ENCODE data around the gene AFAP1L2.

DNA sequence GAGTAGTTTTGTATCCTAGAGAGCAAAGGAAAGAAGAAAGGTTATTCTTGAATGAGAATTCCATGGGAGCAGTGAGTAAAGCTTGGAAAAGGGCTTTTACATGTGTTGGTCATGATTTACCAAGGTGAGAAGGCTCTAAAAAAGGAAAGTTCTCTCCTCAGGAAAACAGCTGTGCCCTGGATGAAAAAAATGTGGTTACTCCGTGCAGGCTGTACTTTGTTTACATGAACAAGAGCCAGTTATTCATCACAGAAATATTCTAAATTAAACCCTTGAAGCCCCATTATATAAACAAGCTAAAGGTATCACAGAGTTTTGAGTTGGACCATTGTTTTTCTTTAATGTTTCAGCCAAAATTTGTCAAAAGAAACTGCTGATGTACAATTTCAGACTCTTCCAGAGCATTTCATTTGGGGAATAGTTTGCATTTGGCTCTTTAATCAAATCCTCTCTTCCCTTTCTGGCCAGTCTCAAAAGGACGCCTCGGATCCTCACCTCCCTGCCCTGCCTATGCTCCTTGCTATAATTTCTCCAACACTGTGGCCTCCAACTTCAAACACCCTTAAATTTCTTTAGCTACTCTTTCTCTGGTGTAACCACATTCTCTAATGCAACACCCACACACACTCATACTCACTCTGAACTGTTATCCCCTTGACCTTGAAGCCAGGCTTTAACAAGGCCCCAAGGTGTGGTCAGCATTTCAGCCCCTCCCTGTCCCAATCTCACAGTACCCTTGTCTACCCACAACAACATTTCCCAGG, 47.4 kb downstream of the AFAP1L2 start:
- TF ChIP-seq, protein P1, sequence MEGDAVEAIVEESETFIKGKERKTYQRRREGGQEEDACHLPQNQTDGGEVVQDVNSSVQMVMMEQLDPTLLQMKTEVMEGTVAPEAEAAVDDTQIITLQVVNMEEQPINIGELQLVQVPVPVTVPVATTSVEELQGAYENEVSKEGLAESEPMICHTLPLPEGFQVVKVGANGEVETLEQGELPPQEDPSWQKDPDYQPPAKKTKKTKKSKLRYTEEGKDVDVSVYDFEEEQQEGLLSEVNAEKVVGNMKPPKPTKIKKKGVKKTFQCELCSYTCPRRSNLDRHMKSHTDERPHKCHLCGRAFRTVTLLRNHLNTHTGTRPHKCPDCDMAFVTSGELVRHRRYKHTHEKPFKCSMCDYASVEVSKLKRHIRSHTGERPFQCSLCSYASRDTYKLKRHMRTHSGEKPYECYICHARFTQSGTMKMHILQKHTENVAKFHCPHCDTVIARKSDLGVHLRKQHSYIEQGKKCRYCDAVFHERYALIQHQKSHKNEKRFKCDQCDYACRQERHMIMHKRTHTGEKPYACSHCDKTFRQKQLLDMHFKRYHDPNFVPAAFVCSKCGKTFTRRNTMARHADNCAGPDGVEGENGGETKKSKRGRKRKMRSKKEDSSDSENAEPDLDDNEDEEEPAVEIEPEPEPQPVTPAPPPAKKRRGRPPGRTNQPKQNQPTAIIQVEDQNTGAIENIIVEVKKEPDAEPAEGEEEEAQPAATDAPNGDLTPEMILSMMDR (IDR thresholded peaks at IDR 0.05) = no peak
- no peak for TF ChIP-seq POLR2A (IDR thresholded peaks at IDR 0.05)
